HCT116 (cell line): ENCODE measurements around the gene PLD4. TPM values are rescaled to one million over a fixed set of nuclear protein-coding genes. Genes with fewer than 3 reads are reported as not detected.

Experiments
- ATAC-seq: fragments of 200-7000 bp; cut with Tn5 transposase; 2 replicates; pipeline ENCODE4 v1.9.1; 2020; ENCODE audit warnings: mild to moderate bottlenecking, moderate library complexity
- BruUV-seq: library from RNA; stranded (reverse); fragments of 400-500 nt; replicated peaks from 2 replicates; lab custom pipeline; 2021; lab: Mats Ljungman, UMichigan
- CTCF ChIA-PET: fragments of 300-600 bp; sonication (Branson Sonifier 250); formaldehyde crosslinking; loops from one replicate; lab custom pipeline; 2021; ENCODE audit warnings: antibody characterized with exemption; lab: Charles Lee
- POLR2A ChIA-PET: fragments of 300-600, 350-600 bp; sonication (Branson Sonifier 250); formaldehyde crosslinking; loops from one replicate; lab custom pipeline; 2021; ENCODE audit warnings: antibody characterized with exemption; lab: Charles Lee
- RAD21 ChIA-PET, 2 experiments: fragments of 300-600 bp; sonication (Branson Sonifier 250); formaldehyde crosslinking; loops; one replicate each; lab custom pipeline; 2023; ENCODE audit warnings: low total read pairs in 2 of 2; ENCODE audit not compliant: uncharacterized antibody in 2 of 2, unreplicated experiment in 2 of 2, low non-redundant PET in 1 of 2; lab: Charles Lee
- DNase-seq: peaks from one replicate; pipeline ENCODE4 v3.0.0-alpha.2; 2010; ENCODE audit warnings: low read depth, low spot score
- H2AFZ ChIP-seq: fragments of 200-600 bp; shearing (Covaris generic), sonication (generic); 2 replicates; pipeline ENCODE4 v1.6.1; 2017; ENCODE audit warnings: low read depth, mixed run types, mixed read lengths, antibody characterized with exemption, low read length; ENCODE audit not compliant: poor library complexity, severe bottlenecking
- H3K27ac ChIP-seq: 2 replicates; pipeline ENCODE4 v1.5.1; 2012; ENCODE audit warnings: low read depth, low read length
- H3K27me3 ChIP-seq: fragments of 200-600 bp; sonication (generic); 2 replicates; pipeline ENCODE4 v1.6.1; 2016; ENCODE audit warnings: mixed run types, low read length, mixed read lengths; ENCODE audit not compliant: insufficient read depth
- H3K36me3 ChIP-seq, 2 experiments: fragments of 200-500 bp in 1 of 2; fragments of 200-600 bp in 1 of 2; sonication (Bioruptor generic) in 1 of 2; sonication (generic) in 1 of 2; 2 replicates each; pipeline versions ENCODE4 v1.5.1 to v1.6.1; 2014 to 2016; ENCODE audit warnings: low read length in 2 of 2, inconsistent platforms in 1 of 2, mixed read lengths in 1 of 2, mixed run types in 1 of 2; ENCODE audit not compliant: insufficient read depth in 2 of 2, control insufficient read depth in 1 of 2
- H3K4me1 ChIP-seq, 2 experiments: fragments of 200-600 bp in 1 of 2; sonication (generic) in 1 of 2; 2 replicates each; pipeline versions ENCODE4 v1.5.1 to v1.6.1; 2012 to 2017; ENCODE audit warnings: low read length in 2 of 2, inconsistent platforms in 1 of 2, mild to moderate bottlenecking in 1 of 2, mixed read lengths in 1 of 2, mixed run types in 1 of 2, moderate library complexity in 1 of 2; ENCODE audit not compliant: insufficient read depth in 2 of 2, control insufficient read depth in 1 of 2
- H3K4me2 ChIP-seq: fragments of 200-600 bp; sonication (generic); 2 replicates; pipeline ENCODE4 v1.6.1; 2017; ENCODE audit warnings: mixed run types, low read length, mixed read lengths
- H3K4me3 ChIP-seq, 2 experiments: fragments of 200-600 bp in 1 of 2; sonication (generic) in 1 of 2; replicated peaks in 1 of 2; 2 replicates each; pipeline ENCODE4 v1.5.1; 2011 to 2016; ENCODE audit warnings: low read length in 2 of 2, control low read depth in 1 of 2, low read depth in 1 of 2, mild to moderate bottlenecking in 1 of 2, mixed read lengths in 1 of 2, mixed run types in 1 of 2
- H3K79me2 ChIP-seq: fragments of 200-600 bp; sonication (generic); 2 replicates; pipeline ENCODE4 v1.6.1; 2017; ENCODE audit warnings: mild to moderate bottlenecking, mixed run types, low read length, moderate library complexity, mixed read lengths; ENCODE audit not compliant: insufficient read depth
- H3K9ac ChIP-seq: fragments of 200-600 bp; sonication (generic); 2 replicates; pipeline ENCODE4 v1.6.1; 2016; ENCODE audit warnings: low read length, mixed read lengths
- H3K9me2 ChIP-seq: fragments of 200-600 bp; sonication (generic), shearing (Covaris generic); 2 replicates; pipeline ENCODE4 v1.6.1; 2017; ENCODE audit warnings: mixed run types, mild to moderate bottlenecking, moderate library complexity; ENCODE audit not compliant: insufficient read depth
- H3K9me3 ChIP-seq, 2 experiments: fragments of 200-500 bp in 1 of 2; fragments of 200-600 bp in 1 of 2; sonication (Bioruptor generic) in 1 of 2; sonication (generic) in 1 of 2; 2 replicates each; pipeline ENCODE4 v1.6.1; 2014 to 2017; ENCODE audit warnings: low read length in 2 of 2, mixed read lengths in 2 of 2, inconsistent platforms in 1 of 2, low read depth in 1 of 2, mild to moderate bottlenecking in 1 of 2, mixed run types in 1 of 2, moderate library complexity in 1 of 2; ENCODE audit not compliant: control insufficient read depth in 1 of 2, insufficient read depth in 1 of 2
- H4K20me1 ChIP-seq: fragments of 200-600 bp; sonication (generic), shearing (Covaris generic); 2 replicates; pipeline ENCODE4 v1.6.1; 2017; ENCODE audit warnings: mixed run types, mild to moderate bottlenecking, moderate library complexity; ENCODE audit not compliant: insufficient read depth
- CBX3 ChIP-seq: IDR thresholded peaks from 2 replicates; pipeline ENCODE4 v1.6.1; 2012; ENCODE audit warnings: low read depth
- EGR1 ChIP-seq: IDR thresholded peaks from 2 replicates; pipeline ENCODE4 v1.6.1; 2012; ENCODE audit warnings: low read depth
- EZH2phosphoT487 ChIP-seq: fragments of 200-600 bp; IDR thresholded peaks from 2 replicates; pipeline ENCODE4 v1.6.1; 2018; ENCODE audit warnings: antibody characterized with exemption, borderline replicate concordance
- FOSL1 ChIP-seq: IDR thresholded peaks from 2 replicates; pipeline ENCODE4 v1.6.1; 2012; ENCODE audit warnings: low read depth
- POLR2AphosphoS5 ChIP-seq: IDR thresholded peaks from 2 replicates; pipeline ENCODE4 v1.6.1; 2011; ENCODE audit warnings: mild to moderate bottlenecking, low read depth, low read length, moderate library complexity
- YY1 ChIP-seq: IDR thresholded peaks from 2 replicates; pipeline ENCODE4 v1.6.1; 2011; ENCODE audit warnings: low read length, low read depth, moderate library complexity, mild to moderate bottlenecking; ENCODE audit not compliant: insufficient replicate concordance; ENCODE audit errors: extremely low read depth
- ZFX ChIP-seq: fragments of 450-650 bp; IDR thresholded peaks from 2 replicates; pipeline ENCODE4 v1.6.1; 2017
- intact Hi-C: fragments of 100-400 bp; cut with micrococcal nuclease; formaldehyde crosslinking; loops from 2 replicates; pipeline ENCODE4 v1.10.0; 2022
- total RNA-seq: library from RNA; stranded (reverse); gene quantifications from one replicate; pipeline ENCODE4 v1.2.1, GENCODE V29; 2021; ENCODE audit not compliant: unreplicated experiment
- TF ChIP-seq, protein P1 (sequence below): IDR thresholded peaks from 2 replicates; pipeline ENCODE4 v1.6.1; 2012

PLD4 gene
- total RNA-seq, 1 experiment from 2014 or later, result 0.12 TPM

DNA sequence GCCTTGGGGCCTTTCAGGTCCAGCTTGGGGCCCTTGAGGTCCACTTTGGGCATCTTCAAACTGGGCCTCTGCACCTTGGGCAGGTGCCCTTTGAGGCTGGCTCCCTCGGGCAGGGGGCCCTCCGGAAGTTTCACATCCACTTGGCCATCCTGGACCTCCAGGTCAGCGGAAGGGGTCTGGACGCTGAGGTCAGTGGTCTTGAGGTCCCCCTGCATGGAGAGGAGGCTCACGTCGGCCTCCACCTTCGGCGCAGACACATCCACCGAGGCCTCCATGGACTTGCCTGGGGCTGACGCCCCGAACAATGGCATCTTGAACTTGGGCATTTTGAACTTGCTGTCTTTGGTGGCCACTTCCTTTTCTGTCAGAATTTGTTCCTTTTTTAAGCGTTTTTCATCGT lies 28.4 kb downstream of the PLD4 start:
- Histone ChIP-seq H3K36me3 (no peaks in the 10 kb centered on the region; a peak in 2 of 4 replicates), H2AFZ (no peak overlapping the region), H3K4me3 (no peak overlapping the region), H3K4me1 (peaks cover 2 to 3% of the 10 kb centered on the region in 2 experiments; a peak in 2 of 4 replicates), H3K9me3 (no peaks in the 10 kb centered on the region), H3K9ac (no peak overlapping the region), H3K79me2 (no peaks in the 10 kb centered on the region), H3K27ac (no peak overlapping the region), H3K27me3 (no peaks in the 10 kb centered on the region), H4K20me1 (no peaks in the 10 kb centered on the region), H3K4me2 (no peak overlapping the region), H3K9me2 (no peaks in the 10 kb centered on the region)
- intact Hi-C loops, result no loop called here
- RAD21 ChIA-PET, result no interaction called here
- TF ChIP-seq FOSL1, result no peak
- TSS peak; percentile 59 for BruUV-seq
- CTCF ChIA-PET, result no interaction called here
- POLR2A ChIA-PET, result no interaction called here
- DNase-seq, result no peak
- ATAC-seq, result no peak

GRCh38 chr14:104953896-104954656 lies 29.4 kb downstream of the PLD4 start:
- Histone ChIP-seq H2AFZ (no peak overlapping the region), H3K4me3 (no peak overlapping the region), H3K36me3 (no peaks in the 10 kb centered on the region; a peak in 2 of 4 replicates), H3K9me2 (no peaks in the 10 kb centered on the region), H3K4me1 (peaks cover 2 to 3% of the 10 kb centered on the region in 2 experiments; a peak in 2 of 4 replicates), H3K9ac (no peak overlapping the region), H3K4me2 (no peak overlapping the region), H3K79me2 (no peaks in the 10 kb centered on the region), H3K9me3 (no peaks in the 10 kb centered on the region), H3K27ac (no peak overlapping the region), H3K27me3 (no peaks in the 10 kb centered on the region), H4K20me1 (no peaks in the 10 kb centered on the region)
- DNase-seq, result no peak
- POLR2A ChIA-PET, result no interaction called here
- intact Hi-C loops, result no loop called here
- TF ChIP-seq, protein P1, sequence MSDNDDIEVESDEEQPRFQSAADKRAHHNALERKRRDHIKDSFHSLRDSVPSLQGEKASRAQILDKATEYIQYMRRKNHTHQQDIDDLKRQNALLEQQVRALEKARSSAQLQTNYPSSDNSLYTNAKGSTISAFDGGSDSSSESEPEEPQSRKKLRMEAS, result no peak
- TF ChIP-seq EGR1 (no peak), FOSL1 (no peak), ZFX (no peak), YY1 (no peak), CBX3 (no peak), EZH2phosphoT487 (no peak), POLR2AphosphoS5 (no peak)
- RAD21 ChIA-PET, result no interaction called here
- no peak; the same call in 1 of the 2 replicates for ATAC-seq
- no TSS peak for BruUV-seq
- CTCF ChIA-PET, result no interaction called here
